CD1c-positive myeloid dendritic cell (primary cell): ENCODE results near the gene GCC1.

ENCODE experiments used
- DNase-seq: peaks from one replicate; pipeline ENCODE4 v3.0.0-alpha.2; 2016; ENCODE audit errors: extremely low spot score

GCC1 gene

DNA sequence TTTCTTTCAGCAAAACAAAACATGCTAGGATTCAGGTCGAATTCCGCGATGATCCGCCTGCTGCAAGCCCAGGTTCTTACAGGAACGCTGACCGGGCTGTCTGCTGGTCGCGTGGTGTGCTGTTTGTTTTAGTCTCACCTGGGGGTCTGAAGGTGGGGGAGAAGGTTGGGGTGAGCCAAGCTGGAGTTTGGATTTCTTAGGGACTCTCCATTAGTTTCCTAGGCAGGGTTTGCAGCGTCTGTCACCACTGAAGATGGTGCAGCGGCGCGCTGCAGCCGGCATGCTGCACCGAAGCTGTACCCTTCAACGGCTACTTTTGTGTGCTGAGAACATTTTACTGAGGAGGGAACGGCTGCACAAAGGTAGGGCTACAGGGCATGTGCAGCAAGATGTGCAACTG lies 48.7 kb downstream of the GCC1 start:
- DNase-seq: no peak

GRCh38 chr7:127536394-127536691 lies 49.1 kb downstream of the GCC1 start:
- no peak for DNase-seq

- DNase-seq: no peak
Measured at GRCh38 chr7:127535546-127536393, 49.6 kb downstream of the GCC1 start.

DNA sequence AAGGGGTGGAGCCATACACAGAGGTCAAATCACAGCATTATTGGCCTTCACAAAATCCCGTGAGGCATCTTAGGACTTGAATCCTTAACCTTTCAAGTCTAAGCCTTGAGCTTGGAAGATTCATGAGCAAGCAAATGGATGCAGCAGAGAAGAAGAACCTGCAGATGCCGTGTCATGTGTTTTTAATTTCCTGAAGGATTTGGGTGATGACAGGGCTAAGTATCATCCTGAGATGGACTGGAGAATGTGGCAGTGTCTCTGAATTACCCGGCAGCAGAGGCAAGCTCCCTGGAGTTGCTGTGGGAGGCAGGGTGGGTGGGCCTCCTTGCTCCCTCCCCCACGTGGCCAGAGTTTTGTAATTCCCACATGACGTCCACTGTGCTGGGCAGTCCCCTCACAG lies 50.8 kb downstream of the GCC1 start:
- no peak for DNase-seq

DNA sequence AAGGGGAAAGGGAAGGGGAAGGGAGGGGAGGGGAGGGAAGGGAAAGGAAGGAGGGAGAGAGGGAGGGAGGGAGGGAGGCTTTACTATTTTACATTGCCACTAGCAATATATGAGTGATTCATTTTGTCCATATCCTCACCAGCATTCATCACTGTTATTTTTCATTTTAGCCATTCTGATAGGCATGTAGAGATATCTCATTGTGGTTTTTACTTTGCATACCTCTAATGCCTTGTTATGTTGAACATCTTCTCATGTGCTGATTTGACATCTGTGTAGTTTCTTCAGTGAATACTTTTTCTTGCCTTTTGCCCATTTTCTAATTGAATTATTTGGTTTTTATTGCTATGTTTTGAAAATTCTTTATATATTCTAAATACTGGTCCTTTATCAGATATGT lies 52.7 kb downstream of the GCC1 start:
- DNase-seq: no peak

- DNase-seq: no peak
Measured at GRCh38 chr7:127532151-127532550, 53.2 kb downstream of the GCC1 start.
